Kidney glomerular epithelial cell (primary cell): ENCODE measurements around the gene PIWIL4.

ENCODE experiments used
- DNase-seq: peaks from one replicate; lab custom pipeline; 2025; lab: John Stamatoyannopoulos, UW

Gene PIWIL4

GRCh38 chr11:94567181-94567670, at the start of gene PIWIL4:
Gene PIWIL4, plus strand, starts transcription at chr11:94567368. Its CDS starts 151 bp downstream, at chr11:94567519.
- DNase-seq = no peak

- DNase-seq = no peak
Observed at GRCh38 chr11:94518300-94518699, 48.9 kb upstream of the PIWIL4 start.

GRCh38 chr11:94519478-94520084, 47.6 kb upstream of the PIWIL4 start:
- peak; percentile 45 for DNase-seq

GRCh38 chr11:94521684-94522083, 45.5 kb upstream of the PIWIL4 start:
- no peak for DNase-seq

GRCh38 chr11:94524341-94524740, 42.8 kb upstream of the PIWIL4 start:
- DNase-seq = no peak

GRCh38 chr11:94525546-94526324, 41.4 kb upstream of the PIWIL4 start:
- peak; percentile 71 for DNase-seq

- no peak for DNase-seq
Observed at GRCh38 chr11:94526645-94527438, 40.3 kb upstream of the PIWIL4 start.

GRCh38 chr11:94528551-94528950, 38.6 kb upstream of the PIWIL4 start:
- no peak for DNase-seq

GRCh38 chr11:94532211-94532610, 35.0 kb upstream of the PIWIL4 start:
- DNase-seq = peak; percentile 11

GRCh38 chr11:94533206-94533605, 34.0 kb upstream of the PIWIL4 start:
- DNase-seq = no peak

- no peak for DNase-seq
Observed at GRCh38 chr11:94533696-94534630, 33.2 kb upstream of the PIWIL4 start.

GRCh38 chr11:94536386-94536785, 30.8 kb upstream of the PIWIL4 start:
- no peak for DNase-seq

GRCh38 chr11:94537031-94537600, 30.1 kb upstream of the PIWIL4 start:
- peak; percentile 20 for DNase-seq

- DNase-seq = no peak
Observed at GRCh38 chr11:94539420-94539819, 27.7 kb upstream of the PIWIL4 start.

GRCh38 chr11:94543695-94544645, 23.2 kb upstream of the PIWIL4 start, which contains the start of gene FUT4:
Gene FUT4, plus strand, starts transcription at chr11:94543921. Its CDS starts 213 bp downstream, at chr11:94544134.
- DNase-seq = peak; percentile 69

- no peak for DNase-seq
Observed at GRCh38 chr11:94544646-94545263, 22.4 kb upstream of the PIWIL4 start.

GRCh38 chr11:94545264-94546161, 21.7 kb upstream of the PIWIL4 start:
- no peak for DNase-seq

- no peak for DNase-seq
Observed at GRCh38 chr11:94546162-94546470, 21.1 kb upstream of the PIWIL4 start.
